Heart left ventricle (tissue), 13 donors: ENCODE data around the gene DHRS3.

Source experiments
- CTCF ChIP-seq, 12 donors: fragments of 200-600 bp; sonication (generic) in 4 of 12; IDR thresholded peaks; one replicate each; pipeline versions ENCODE4 v1.5.0 to v1.8.0; 2018 to 2022; ENCODE audit warnings: antibody characterized with exemption in 12 of 12, mild to moderate bottlenecking in 5 of 12
- POLR2A ChIP-seq, 2 donors: fragments of 450-650 bp; IDR thresholded peaks; one replicate each; pipeline ENCODE4 v1.6.1; 2017; ENCODE audit warnings: antibody characterized with exemption in 2 of 2, mild to moderate bottlenecking in 2 of 2, moderate library complexity in 2 of 2
- donor health status: ischemic (EF 13 %, LVEDD 7.1; RV severe dilation, severe dysfunction).
- donor health status: DM: no; HTN: yes; CAD: no.
- donor health status: DM: no; HTN: no; CAD: no.
- donor health status: ischemic (EF 25% LVEDD 6.9; RV normal size, moderate dysfunction).
- donor health status: ischemic (EF 25% LVEDD 5.7; RV mildly dilated, moderate dysfunction).
- donor health status: ischemic (EF 35%, LVEDD 5.7; RV mildly dilated, moderate dysfunction).
- donor health status: nonischemic (EF 11% LVEDD 7.7; RV severe dilation, severe dysfunction).
- donor health status: DM: yes; HTN: yes; CAD: no.
- donor health status: PGD.
- donor health status: ischemic (EF 29% LVEDD 5.4; RV normal size, mild dysfunction).
- donor health status: nonischemic (EF 23%, LVEDD 6.1; RV moderate dilation, normal function).

GRCh38 chr1:12519693-12520364, 98.2 kb downstream of the DHRS3 start:
- no peak for TF ChIP-seq CTCF (IDR thresholded peaks at IDR 0.05)
- TF ChIP-seq POLR2A (IDR thresholded peaks at IDR 0.05): no peak
